Endodermal cell (in vitro differentiated cells): ENCODE measurements around the gene TIAM1. TPM values are rescaled to one million over a fixed set of nuclear protein-coding genes. Genes with fewer than 3 reads are reported as not detected.

Source experiments
- DNase-seq: peaks from one replicate; pipeline ENCODE4 v3.0.0-alpha.2; 2017
- H3K27ac ChIP-seq: 2 replicates; pipeline ENCODE4 v1.5.1; 2013; ENCODE audit warnings: mild to moderate bottlenecking, low read depth, low read length, moderate library complexity
- H3K27me3 ChIP-seq: 2 replicates; pipeline ENCODE4 v1.6.1; 2013; ENCODE audit warnings: mild to moderate bottlenecking, low read length, moderate library complexity; ENCODE audit not compliant: insufficient read depth, control insufficient read depth, poor library complexity, severe bottlenecking
- H3K36me3 ChIP-seq: 2 replicates; pipeline ENCODE4 v1.7.0; 2013; ENCODE audit warnings: mild to moderate bottlenecking, low read length, moderate library complexity; ENCODE audit not compliant: control insufficient read depth, insufficient read depth
- H3K4me1 ChIP-seq: one replicate; pipeline ENCODE4 v1.7.0; 2013; ENCODE audit warnings: low read length; ENCODE audit not compliant: control insufficient read depth, insufficient read depth
- H3K4me3 ChIP-seq: 2 replicates; pipeline ENCODE4 v1.5.1; 2013; ENCODE audit warnings: mild to moderate bottlenecking, low read length, moderate library complexity
- H3K9ac ChIP-seq: 2 replicates; pipeline ENCODE4 v1.6.1; 2013; ENCODE audit warnings: mild to moderate bottlenecking, low read length, moderate library complexity; ENCODE audit not compliant: poor library complexity, severe bottlenecking; ENCODE audit errors: extremely low read depth
- H3K9me3 ChIP-seq: 2 replicates; pipeline ENCODE4 v1.6.1; 2013; ENCODE audit warnings: mild to moderate bottlenecking, low read length, moderate library complexity; ENCODE audit not compliant: control insufficient read depth
- H3K27ac Mint-ChIP-seq: 2 replicates; pipeline ENCODE4 v1.8.0; 2020; ENCODE audit warnings: mixed read lengths
- H3K27me3 Mint-ChIP-seq: 2 replicates; pipeline ENCODE4 v1.8.0; 2021; ENCODE audit warnings: mild to moderate bottlenecking, mixed read lengths; ENCODE audit not compliant: insufficient read depth
- H3K36me3 Mint-ChIP-seq: 2 replicates; pipeline ENCODE4 v1.8.0; 2020; ENCODE audit warnings: low read depth, mixed read lengths
- H3K4me1 Mint-ChIP-seq: 2 replicates; pipeline ENCODE4 v1.8.0; 2020; ENCODE audit warnings: mixed read lengths
- H3K4me3 Mint-ChIP-seq: 2 replicates; pipeline ENCODE4 v1.8.0; 2020; ENCODE audit warnings: mild to moderate bottlenecking, moderate library complexity, mixed read lengths
- H3K9me3 Mint-ChIP-seq: 2 replicates; pipeline ENCODE4 v1.8.0; 2020; ENCODE audit warnings: mild to moderate bottlenecking, mixed read lengths
- WGBS, 2 experiments: methylation state at CpG; one replicate each; pipeline versions ENCODE4 v1.1.5 to v1.1.7; 2013; ENCODE audit warnings: missing lambda C conversion rate in 2 of 2, mixed read lengths in 1 of 2; ENCODE audit not compliant: insufficient coverage in 1 of 2, insufficient read length in 1 of 2; 5-methylcytosine and 5-hydroxymethylcytosine counted together
- total RNA-seq, 2 donors: library from RNA; stranded (reverse); fragmentation: NEBNext Ultra II Directional in 1 of 2; extraction: Animal tissue kit (Norgen Biotek cat#: 25700) in 1 of 2; gene quantifications; 2 replicates in 1 of 2; 3 replicates in 1 of 2; pipeline ENCODE4 v1.2.1, GENCODE V29; 2021
- TF ChIP-seq, protein P1 (sequence below): fragments of 200-600 bp; sonication (generic); conservative IDR thresholded peaks from 2 replicates; pipeline ENCODE4 v1.5.0; 2021; ENCODE audit warnings: antibody characterized with exemption, mild to moderate bottlenecking

The TIAM1 gene
- total RNA-seq, 2 donors from 2014 or later: 29.4 to 33.3 TPM

- Mint-ChIP-seq H3K27me3 (peaks cover 3% of the 10 kb centered on the region), H3K4me3 (no peak overlapping the region), H3K9me3 (no peaks in the 10 kb centered on the region), H3K27ac (no peak overlapping the region), H3K36me3 (peaks cover 25% of the 10 kb centered on the region), H3K4me1 (peaks cover 43% of the 10 kb centered on the region)
- Histone ChIP-seq H3K4me1 (peaks cover 5% of the 10 kb centered on the region), H3K36me3 (peaks cover 12% of the 10 kb centered on the region), H3K27me3 (peaks cover 31% of the 10 kb centered on the region), H3K4me3 (no peak overlapping the region), H3K27ac (no peak overlapping the region), H3K9me3 (peaks cover under 1% of the 10 kb centered on the region), H3K9ac (no peak overlapping the region)
- DNase-seq: no peak
- WGBS, 2 experiments: 93 to 100% methylated on average over 3 of the region's 3 CpGs
- TF ChIP-seq, protein P1, sequence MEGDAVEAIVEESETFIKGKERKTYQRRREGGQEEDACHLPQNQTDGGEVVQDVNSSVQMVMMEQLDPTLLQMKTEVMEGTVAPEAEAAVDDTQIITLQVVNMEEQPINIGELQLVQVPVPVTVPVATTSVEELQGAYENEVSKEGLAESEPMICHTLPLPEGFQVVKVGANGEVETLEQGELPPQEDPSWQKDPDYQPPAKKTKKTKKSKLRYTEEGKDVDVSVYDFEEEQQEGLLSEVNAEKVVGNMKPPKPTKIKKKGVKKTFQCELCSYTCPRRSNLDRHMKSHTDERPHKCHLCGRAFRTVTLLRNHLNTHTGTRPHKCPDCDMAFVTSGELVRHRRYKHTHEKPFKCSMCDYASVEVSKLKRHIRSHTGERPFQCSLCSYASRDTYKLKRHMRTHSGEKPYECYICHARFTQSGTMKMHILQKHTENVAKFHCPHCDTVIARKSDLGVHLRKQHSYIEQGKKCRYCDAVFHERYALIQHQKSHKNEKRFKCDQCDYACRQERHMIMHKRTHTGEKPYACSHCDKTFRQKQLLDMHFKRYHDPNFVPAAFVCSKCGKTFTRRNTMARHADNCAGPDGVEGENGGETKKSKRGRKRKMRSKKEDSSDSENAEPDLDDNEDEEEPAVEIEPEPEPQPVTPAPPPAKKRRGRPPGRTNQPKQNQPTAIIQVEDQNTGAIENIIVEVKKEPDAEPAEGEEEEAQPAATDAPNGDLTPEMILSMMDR: no peak
Observed at GRCh38 chr21:31191553-31191952, 152.5 kb downstream of the TIAM1 start.

- 89 to 100% methylated on average over 2 to 4 of the region's 5 CpGs for WGBS, 2 experiments
- Histone ChIP-seq H3K9me3 (no peaks in the 10 kb centered on the region), H3K27me3 (peaks cover 31% of the 10 kb centered on the region), H3K27ac (no peak overlapping the region), H3K9ac (no peak overlapping the region), H3K36me3 (peaks cover 16% of the 10 kb centered on the region), H3K4me3 (no peak overlapping the region), H3K4me1 (peaks cover 5% of the 10 kb centered on the region)
- no peak overlapping the region for H3K27ac Mint-ChIP-seq
- H3K9me3 Mint-ChIP-seq: no peaks in the 10 kb centered on the region
- TF ChIP-seq, protein P1: no peak
- no peaks in the 10 kb centered on the region for H3K27me3 Mint-ChIP-seq
- no peak overlapping the region for H3K4me3 Mint-ChIP-seq
- DNase-seq: no peak
- H3K4me1 Mint-ChIP-seq: peaks cover 45% of the 10 kb centered on the region
- H3K36me3 Mint-ChIP-seq: peaks cover 25% of the 10 kb centered on the region
Observed at GRCh38 chr21:31190516-31190915, 153.5 kb downstream of the TIAM1 start.

DNA sequence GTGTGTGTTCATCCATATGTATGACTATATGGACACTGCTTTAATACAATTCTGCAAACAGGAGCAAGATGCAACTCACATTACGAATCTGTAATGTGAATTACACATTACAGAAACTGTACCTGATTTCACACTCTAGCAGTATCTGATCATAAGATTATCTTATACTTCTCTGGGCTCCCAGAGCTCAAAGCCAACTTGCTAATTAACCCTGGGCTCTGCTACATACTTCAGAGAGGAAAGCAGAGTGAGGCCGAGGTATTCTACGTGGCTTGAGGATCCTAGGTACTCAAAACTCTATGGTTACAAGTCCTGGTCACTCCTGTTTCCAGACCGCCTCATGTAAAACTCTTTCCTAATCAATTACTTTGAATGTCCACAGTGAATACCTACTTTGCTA, 156.6 kb downstream of the TIAM1 start:
- Mint-ChIP-seq H3K36me3 (peaks cover 18% of the 10 kb centered on the region), H3K27ac (peak overlapping the region; percentile 1), H3K9me3 (no peaks in the 10 kb centered on the region), H3K4me3 (no peak overlapping the region), H3K4me1 (peaks cover 32% of the 10 kb centered on the region), H3K27me3 (no peaks in the 10 kb centered on the region)
- Histone ChIP-seq H3K4me1 (peaks cover under 1% of the 10 kb centered on the region), H3K27ac (no peak overlapping the region), H3K9ac (no peak overlapping the region), H3K9me3 (no peaks in the 10 kb centered on the region), H3K27me3 (peaks cover 16% of the 10 kb centered on the region), H3K36me3 (peaks cover 11% of the 10 kb centered on the region), H3K4me3 (no peak overlapping the region)
- TF ChIP-seq, protein P1: no peak
- WGBS, 2 experiments: 71 to 83% methylated on average over 4 of the region's 4 CpGs
- no peak for DNase-seq
